LNCaP clone FGC (cell line): ENCODE data around the gene GPR21.

Source experiments
- DNase-seq: peaks from one replicate; pipeline ENCODE4 v3.0.0-alpha.2; 2011; ENCODE audit warnings: low read depth
- H3K4me3 ChIP-seq: 2 replicates; pipeline ENCODE4 v1.5.1; 2011; ENCODE audit warnings: mild to moderate bottlenecking, low read depth, low read length, control low read depth
- TF ChIP-seq, protein P1 (sequence below): IDR thresholded peaks from 2 replicates; pipeline ENCODE4 v1.5.1; 2012; ENCODE audit warnings: mild to moderate bottlenecking; ENCODE audit not compliant: control insufficient read depth, insufficient read depth; ENCODE audit errors: extremely low read depth

Gene GPR21

DNA sequence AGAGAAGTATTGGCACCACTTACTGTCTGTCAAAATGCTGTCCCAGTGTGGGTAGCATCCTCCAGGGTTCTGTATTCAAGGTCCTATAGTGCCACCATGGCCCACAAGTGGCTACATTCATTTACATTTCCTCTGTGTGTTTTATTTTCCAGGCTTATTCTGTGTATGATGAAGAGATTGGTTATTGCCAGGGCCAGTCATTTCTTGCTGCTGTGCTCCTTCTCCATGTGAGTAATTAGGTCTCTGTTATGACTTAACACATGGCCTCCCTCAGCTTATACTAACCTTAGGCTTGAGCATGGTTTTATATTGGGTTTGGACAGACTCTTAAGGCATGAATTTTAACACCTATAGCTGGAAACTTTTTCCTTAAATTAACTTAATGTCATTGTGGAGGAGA is 36.7 kb downstream of the GPR21 start:
- DNase-seq = no peak
- TF ChIP-seq, protein P1, sequence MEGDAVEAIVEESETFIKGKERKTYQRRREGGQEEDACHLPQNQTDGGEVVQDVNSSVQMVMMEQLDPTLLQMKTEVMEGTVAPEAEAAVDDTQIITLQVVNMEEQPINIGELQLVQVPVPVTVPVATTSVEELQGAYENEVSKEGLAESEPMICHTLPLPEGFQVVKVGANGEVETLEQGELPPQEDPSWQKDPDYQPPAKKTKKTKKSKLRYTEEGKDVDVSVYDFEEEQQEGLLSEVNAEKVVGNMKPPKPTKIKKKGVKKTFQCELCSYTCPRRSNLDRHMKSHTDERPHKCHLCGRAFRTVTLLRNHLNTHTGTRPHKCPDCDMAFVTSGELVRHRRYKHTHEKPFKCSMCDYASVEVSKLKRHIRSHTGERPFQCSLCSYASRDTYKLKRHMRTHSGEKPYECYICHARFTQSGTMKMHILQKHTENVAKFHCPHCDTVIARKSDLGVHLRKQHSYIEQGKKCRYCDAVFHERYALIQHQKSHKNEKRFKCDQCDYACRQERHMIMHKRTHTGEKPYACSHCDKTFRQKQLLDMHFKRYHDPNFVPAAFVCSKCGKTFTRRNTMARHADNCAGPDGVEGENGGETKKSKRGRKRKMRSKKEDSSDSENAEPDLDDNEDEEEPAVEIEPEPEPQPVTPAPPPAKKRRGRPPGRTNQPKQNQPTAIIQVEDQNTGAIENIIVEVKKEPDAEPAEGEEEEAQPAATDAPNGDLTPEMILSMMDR = no peak
- no peak overlapping the region for H3K4me3 ChIP-seq

DNA sequence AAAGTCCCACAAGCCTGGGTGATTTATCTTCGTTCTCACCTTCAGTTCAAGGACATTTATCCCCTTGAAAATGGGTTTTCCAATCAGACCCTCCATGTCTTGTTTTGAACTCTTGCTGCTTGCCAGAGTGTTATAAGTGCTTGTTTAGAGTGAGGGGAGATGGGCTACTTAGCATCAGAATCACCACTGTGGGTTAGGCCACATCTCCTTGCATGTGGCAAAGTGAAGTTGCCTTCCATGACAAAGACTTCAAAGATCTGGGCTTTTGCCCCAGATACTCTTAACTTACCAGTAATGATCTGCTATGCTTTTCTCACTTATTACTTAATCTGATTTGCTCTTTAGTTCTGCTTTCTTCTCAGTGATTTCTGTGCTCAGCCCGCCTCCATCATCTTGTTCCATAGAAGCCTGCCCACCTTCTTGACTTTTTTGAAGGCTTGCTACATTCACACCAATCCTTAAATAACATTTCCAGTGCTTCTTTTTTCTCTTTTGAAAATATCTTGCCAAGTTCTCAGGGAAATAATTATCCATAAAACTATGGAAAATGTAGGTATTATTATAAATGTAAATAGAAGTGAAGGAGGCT is 39.0 kb downstream of the GPR21 start:
- no peak overlapping the region for H3K4me3 ChIP-seq
- TF ChIP-seq, protein P1 = no peak
- DNase-seq = no peak

- TF ChIP-seq, protein P1 = no peak
- H3K4me3 ChIP-seq = no peak overlapping the region
- no peak for DNase-seq
These were observed 40.0 kb downstream of the GPR21 start for GRCh38 chr9:123073441-123073840.

- TF ChIP-seq, protein P1 = no peak
- no peak for DNase-seq
- no peak overlapping the region for H3K4me3 ChIP-seq
These were observed 40.5 kb downstream of the GPR21 start for GRCh38 chr9:123073991-123074422.

DNA sequence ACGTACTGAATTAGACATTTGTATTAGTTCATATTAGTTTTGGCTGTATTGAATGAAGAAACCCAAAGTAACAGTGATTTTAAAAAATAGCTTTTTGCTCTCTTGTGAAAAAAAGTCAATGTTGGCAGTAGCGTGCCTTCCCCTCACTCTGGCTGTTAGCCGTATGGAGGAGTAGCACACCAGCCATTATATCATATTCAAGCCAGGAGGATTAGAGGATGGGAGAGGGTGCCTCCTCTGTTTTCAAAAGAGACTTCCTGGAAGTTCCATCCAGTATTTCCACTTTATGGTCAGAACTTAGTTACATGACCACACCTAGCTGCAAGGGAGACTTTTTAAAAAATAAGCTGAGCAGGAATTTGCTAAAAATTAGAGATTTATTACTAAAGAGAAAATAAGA is 41.2 kb downstream of the GPR21 start:
- no peak overlapping the region for H3K4me3 ChIP-seq
- DNase-seq = no peak
- TF ChIP-seq, protein P1 = no peak

- TF ChIP-seq, protein P1 = no peak
- DNase-seq = no peak
- H3K4me3 ChIP-seq = no peak overlapping the region
These were observed 47.0 kb downstream of the GPR21 start for GRCh38 chr9:123080444-123080843.

GRCh38 chr9:123081824-123082223 is 48.4 kb downstream of the GPR21 start:
- H3K4me3 ChIP-seq = no peak overlapping the region
- DNase-seq = no peak
- TF ChIP-seq, protein P1 = peak; percentile 68
